Measurements from ENCODE around the gene TNS3. TPM values are rescaled to one million over a fixed set of nuclear protein-coding genes. Genes with fewer than 3 reads are reported as not detected.

Gene TNS3
- total and polyA plus RNA-seq, 10 of the 15 experiments (the other 5 are each of a cell fraction or from before 2014, with no cell fraction given) = 0.27 to 2.7 (median 0.79) TPM

- TF ChIP-seq BCLAF1 (IDR thresholded peaks at IDR 0.05) = no peak
- no peak for TF ChIP-seq RAD51 (IDR thresholded peaks at IDR 0.05)
- no peak for TF ChIP-seq PAX5 (IDR thresholded peaks at IDR 0.05; ENCODE audit: borderline replicate concordance, low read depth, low read length)
- TF ChIP-seq DPF2 (IDR thresholded peaks at IDR 0.05) = no peak
- no peak for TF ChIP-seq SREBF2 (IDR thresholded peaks at IDR 0.05; ENCODE audit: low read length)
- TF ChIP-seq HDAC2 (IDR thresholded peaks at IDR 0.05) = no peak
- no peak for TF ChIP-seq TBL1XR1 (IDR thresholded peaks at IDR 0.05; ENCODE audit: low read depth, low read length)
- TF ChIP-seq PAX8 (IDR thresholded peaks at IDR 0.05) = no peak
Measured at GRCh38 chr7:47484923-47485639, 96.8 kb downstream of the TNS3 start (continued).

GRCh38 chr7:47484457-47484856 lies 97.5 kb downstream of the TNS3 start:
- intact Hi-C loops (cut with micrococcal nuclease; ENCODE audit: unreplicated experiment) = no loop called here
- SMC1A ChIA-PET (ENCODE audit: uncharacterized antibody, unreplicated experiment) = no interaction called here
- in situ Hi-C loops (cut with MboI) = no loop called here
- Histone ChIP-seq H3K4me2 (ENCODE audit: control insufficient read depth, insufficient read depth) (no peak overlapping the region), H3K79me2 (ENCODE audit: control insufficient read depth, insufficient read depth, low read length) (no peaks in the 10 kb centered on the region; the same call in 1 of the 2 replicates), H3K4me3 (no peak overlapping the region), H3K36me3 (ENCODE audit: control insufficient read depth in 2 of 2, insufficient read depth in 2 of 2, low read length in 1 of 2) (no peaks in the 10 kb centered on the region), H2AFZ (ENCODE audit: control insufficient read depth, low read depth, low read length) (no peak overlapping the region), H3K4me1 (ENCODE audit: control insufficient read depth, insufficient read depth, low read length) (peaks cover 28% of the 10 kb centered on the region), H3K9me3 (replicated peaks; ENCODE audit: control insufficient read depth, insufficient read depth, low read length) (no peaks in the 10 kb centered on the region), H3K9ac (ENCODE audit: control insufficient read depth, insufficient read depth, low read length) (no peak overlapping the region), H3K27me3 (replicated peaks in 1 of 2; ENCODE audit: control insufficient read depth in 2 of 2, insufficient read depth in 2 of 2, low read length in 1 of 2) (no peaks in the 10 kb centered on the region), H4K20me1 (ENCODE audit: control insufficient read depth, insufficient read depth) (no peaks in the 10 kb centered on the region), H3K27ac (ENCODE audit: control insufficient read depth, insufficient read depth) (no peak overlapping the region)
- no peak for ATAC-seq
- CTCF ChIA-PET = interaction anchor here (0.6 kb wide), 1 partner anchor 312 kb away, joined by 4 read pairs; no protein-coding TSS in a partner anchor
- POLR2A ChIA-PET = no interaction called here
- no peak for FAIRE-seq
- no peak for DNase-seq (ENCODE audit: low read depth, low spot score)
- 70% methylated on average over 7 of the region's 7 CpGs for WGBS (ENCODE audit: insufficient coverage, insufficient replicate concordance, low lambda C conversion rate, missing lambda C conversion rate)
- no TSS peak for BruUV-seq (replicated peaks)
- RAD21 ChIA-PET (ENCODE audit: unreplicated experiment) = no interaction called here
- TF ChIP-seq YY1 (IDR thresholded peaks at IDR 0.05; ENCODE audit: low read depth, low read length) (no peak), NR2C1 (IDR thresholded peaks at IDR 0.05) (no peak), SMARCA5 (IDR thresholded peaks at IDR 0.05) (no peak), FOXM1 (IDR thresholded peaks at IDR 0.05; ENCODE audit: low read depth, low read length) (no peak), USF2 (IDR thresholded peaks at IDR 0.05; ENCODE audit: borderline replicate concordance, low read depth, low read length) (no peak), PKNOX1 (IDR thresholded peaks at IDR 0.05) (no peak), POLR2AphosphoS2 (IDR thresholded peaks at IDR 0.05; ENCODE audit: low read depth, low read length) (no peak), EP300 (IDR thresholded peaks at IDR 0.05; ENCODE audit: borderline replicate concordance in 1 of 2, control insufficient read depth in 1 of 2, low read depth in 2 of 2, low read length in 2 of 2) (no peak), CBX5 (IDR thresholded peaks at IDR 0.05; ENCODE audit: low read depth) (no peak), POLR2A (IDR thresholded peaks at IDR 0.05; ENCODE audit: low read depth, low read length) (no peak), SRF (IDR thresholded peaks at IDR 0.05; ENCODE audit: low read depth in 2 of 2, low read length in 2 of 2) (no peak), ZBED1 (IDR thresholded peaks at IDR 0.05; ENCODE audit: borderline replicate concordance) (no peak), ZNF622 (IDR thresholded peaks at IDR 0.05) (no peak), HDAC2 (IDR thresholded peaks at IDR 0.05) (no peak), HDAC6 (IDR thresholded peaks at IDR 0.05; ENCODE audit: unreplicated experiment) (no peak)

Measured in GM12878 (cell line).